Measurements from ENCODE around the gene RTN4R.

DNA sequence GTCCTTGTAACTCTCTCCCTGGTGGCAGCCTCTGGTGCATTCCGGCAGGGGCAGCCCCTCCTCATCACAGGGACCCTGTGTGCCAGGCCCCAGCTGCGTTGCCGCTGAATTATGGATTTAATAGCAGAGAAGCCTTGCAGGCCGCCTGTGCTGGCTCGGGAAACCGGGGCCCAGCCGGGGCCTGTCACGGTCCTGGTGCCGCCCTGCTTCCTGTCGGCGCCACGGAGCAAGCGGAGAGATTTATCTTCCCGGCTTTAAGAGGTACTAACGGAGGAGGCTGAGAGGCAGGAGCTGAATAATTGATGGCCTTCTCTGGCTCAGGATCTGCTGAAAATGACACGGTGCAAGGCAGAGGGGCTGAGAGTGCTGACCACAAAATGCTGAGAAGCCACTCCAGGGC, 63.3 kb downstream of the RTN4R start:
- no peak for TF ChIP-seq POLR2AphosphoS5 (IDR thresholded peaks at IDR 0.05)
- TF ChIP-seq, protein P1, sequence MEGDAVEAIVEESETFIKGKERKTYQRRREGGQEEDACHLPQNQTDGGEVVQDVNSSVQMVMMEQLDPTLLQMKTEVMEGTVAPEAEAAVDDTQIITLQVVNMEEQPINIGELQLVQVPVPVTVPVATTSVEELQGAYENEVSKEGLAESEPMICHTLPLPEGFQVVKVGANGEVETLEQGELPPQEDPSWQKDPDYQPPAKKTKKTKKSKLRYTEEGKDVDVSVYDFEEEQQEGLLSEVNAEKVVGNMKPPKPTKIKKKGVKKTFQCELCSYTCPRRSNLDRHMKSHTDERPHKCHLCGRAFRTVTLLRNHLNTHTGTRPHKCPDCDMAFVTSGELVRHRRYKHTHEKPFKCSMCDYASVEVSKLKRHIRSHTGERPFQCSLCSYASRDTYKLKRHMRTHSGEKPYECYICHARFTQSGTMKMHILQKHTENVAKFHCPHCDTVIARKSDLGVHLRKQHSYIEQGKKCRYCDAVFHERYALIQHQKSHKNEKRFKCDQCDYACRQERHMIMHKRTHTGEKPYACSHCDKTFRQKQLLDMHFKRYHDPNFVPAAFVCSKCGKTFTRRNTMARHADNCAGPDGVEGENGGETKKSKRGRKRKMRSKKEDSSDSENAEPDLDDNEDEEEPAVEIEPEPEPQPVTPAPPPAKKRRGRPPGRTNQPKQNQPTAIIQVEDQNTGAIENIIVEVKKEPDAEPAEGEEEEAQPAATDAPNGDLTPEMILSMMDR (IDR thresholded peaks at IDR 0.05), result no peak
